ENCODE results near the gene ZFAND4. TPM values are rescaled to one million over a fixed set of nuclear protein-coding genes. Genes with fewer than 3 reads are reported as not detected.
"Not testable (repeated sequence)": the region's sequence is repeated elsewhere in the genome, so short reads cannot be mapped to it uniquely, and the experiment has no call there.

The ZFAND4 gene
- total and polyA plus RNA-seq, 3 donors from 2014 or later = 99.5 to 197 (median 186) TPM

GRCh38 chr10:45675388-45675787 is 2.8 kb upstream of the ZFAND4 start:
- H3K36me3 ChIP-seq (ENCODE audit: low read depth, missing control alignments) = no peaks in the 10 kb centered on the region
- WGBS, 2 donors = 80 to 84% methylated on average over 8 of the region's 8 CpGs
- H3K9me3 ChIP-seq = no peaks in the 10 kb centered on the region
- no peaks in the 10 kb centered on the region for H3K27me3 ChIP-seq
- H3K4me1 ChIP-seq = no peaks in the 10 kb centered on the region
- intact Hi-C loops (cut with DNase I; ENCODE audit: low total_unique reads) = no loop called here
- no peak for TF ChIP-seq POLR2A (IDR thresholded peaks at IDR 0.05)
- TF ChIP-seq, protein P1, sequence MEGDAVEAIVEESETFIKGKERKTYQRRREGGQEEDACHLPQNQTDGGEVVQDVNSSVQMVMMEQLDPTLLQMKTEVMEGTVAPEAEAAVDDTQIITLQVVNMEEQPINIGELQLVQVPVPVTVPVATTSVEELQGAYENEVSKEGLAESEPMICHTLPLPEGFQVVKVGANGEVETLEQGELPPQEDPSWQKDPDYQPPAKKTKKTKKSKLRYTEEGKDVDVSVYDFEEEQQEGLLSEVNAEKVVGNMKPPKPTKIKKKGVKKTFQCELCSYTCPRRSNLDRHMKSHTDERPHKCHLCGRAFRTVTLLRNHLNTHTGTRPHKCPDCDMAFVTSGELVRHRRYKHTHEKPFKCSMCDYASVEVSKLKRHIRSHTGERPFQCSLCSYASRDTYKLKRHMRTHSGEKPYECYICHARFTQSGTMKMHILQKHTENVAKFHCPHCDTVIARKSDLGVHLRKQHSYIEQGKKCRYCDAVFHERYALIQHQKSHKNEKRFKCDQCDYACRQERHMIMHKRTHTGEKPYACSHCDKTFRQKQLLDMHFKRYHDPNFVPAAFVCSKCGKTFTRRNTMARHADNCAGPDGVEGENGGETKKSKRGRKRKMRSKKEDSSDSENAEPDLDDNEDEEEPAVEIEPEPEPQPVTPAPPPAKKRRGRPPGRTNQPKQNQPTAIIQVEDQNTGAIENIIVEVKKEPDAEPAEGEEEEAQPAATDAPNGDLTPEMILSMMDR (IDR thresholded peaks at IDR 0.05) = no peak
- no peak for DNase-seq
- H3K4me3 ChIP-seq = no peak overlapping the region
- H3K27ac ChIP-seq = no peak overlapping the region

DNA sequence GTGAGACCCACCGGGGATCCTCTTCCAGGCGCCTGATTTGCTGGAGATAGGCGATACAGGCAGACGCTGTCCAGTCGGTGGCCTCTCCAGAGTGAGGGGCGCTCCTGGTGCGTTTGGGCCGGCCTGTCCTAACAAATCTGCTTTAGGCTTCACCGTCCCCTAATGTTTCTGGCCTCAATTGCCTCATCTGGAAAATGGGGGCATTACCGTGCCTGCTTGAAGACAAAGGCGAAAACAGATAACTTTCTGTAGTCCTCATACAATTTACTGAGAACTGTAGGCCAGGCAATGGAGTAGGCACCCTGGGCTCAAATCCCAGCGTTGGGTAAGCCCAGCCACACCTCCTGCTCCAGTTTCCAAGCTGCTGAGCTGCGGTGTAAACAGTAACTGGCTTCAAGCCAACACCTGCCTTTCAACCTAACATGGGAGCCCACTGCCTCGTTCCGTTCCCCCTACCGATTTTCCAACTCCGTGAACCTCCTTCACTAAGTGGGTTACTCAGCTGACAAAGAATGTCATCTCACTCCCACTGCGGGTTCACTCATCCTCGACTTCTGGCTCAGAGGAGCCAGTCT is 589 bp upstream of the ZFAND4 start:
- no peaks in the 10 kb centered on the region for H3K36me3 ChIP-seq (ENCODE audit: low read depth, missing control alignments)
- peak; percentile 29 for DNase-seq
- H3K9me3 ChIP-seq = no peaks in the 10 kb centered on the region
- H3K4me1 ChIP-seq = no peaks in the 10 kb centered on the region
- H3K27ac ChIP-seq = peak overlapping the region; percentile 68 to 92
- intact Hi-C loops (cut with DNase I; ENCODE audit: low total_unique reads) = no loop called here
- H3K4me3 ChIP-seq = peak overlapping the region; percentile 74 to 87
- H3K27me3 ChIP-seq = no peaks in the 10 kb centered on the region
- TF ChIP-seq POLR2A (IDR thresholded peaks at IDR 0.05) = no peak
- TF ChIP-seq, protein P1 (IDR thresholded peaks at IDR 0.05) = no peak
- 29 to 37% methylated on average over 16 to 19 of the region's 19 CpGs for WGBS, 2 donors

GRCh38 chr10:45671300-45671699 is 1.3 kb downstream of the ZFAND4 start:
- DNase-seq; H3K36me3 ChIP-seq (ENCODE audit: low read depth, missing control alignments); H3K27me3 ChIP-seq; H3K27ac ChIP-seq; intact Hi-C loops (cut with DNase I; ENCODE audit: low total_unique reads); H3K9me3 ChIP-seq; H3K4me1 ChIP-seq: not testable (repeated sequence)
- peak overlapping the region; percentile 74 to 87 for H3K4me3 ChIP-seq
- WGBS, 2 donors = 62 to 69% methylated on average over 4 of the region's 4 CpGs

GRCh38 chr10:45669897-45670296 is 2.7 kb downstream of the ZFAND4 start:
- H3K4me3 ChIP-seq; H3K9me3 ChIP-seq; H3K27ac ChIP-seq; H3K36me3 ChIP-seq (ENCODE audit: low read depth, missing control alignments); H3K27me3 ChIP-seq; intact Hi-C loops (cut with DNase I; ENCODE audit: low total_unique reads); DNase-seq; H3K4me1 ChIP-seq: not testable (repeated sequence)
- 82 to 85% methylated on average over 3 of the region's 3 CpGs for WGBS, 2 donors

- TF ChIP-seq, protein P1 (IDR thresholded peaks at IDR 0.05) = no peak
- no peak for TF ChIP-seq POLR2A (IDR thresholded peaks at IDR 0.05)
- WGBS, 2 donors = 88 to 94% methylated on average over 2 of the region's 2 CpGs
- intact Hi-C loops (cut with DNase I; ENCODE audit: low total_unique reads) = no loop called here
Observed at GRCh38 chr10:45660876-45661411, 11.6 kb downstream of the ZFAND4 start.

More at GRCh38 chr10:45660876-45661411, 11.6 kb downstream of the ZFAND4 start:
- no peak overlapping the region for H3K4me3 ChIP-seq
- DNase-seq = no peak
- H3K27ac ChIP-seq = no peak overlapping the region
- H3K4me1 ChIP-seq = no peaks in the 10 kb centered on the region
- H3K36me3 ChIP-seq (ENCODE audit: low read depth, missing control alignments) = no peaks in the 10 kb centered on the region
- no peaks in the 10 kb centered on the region for H3K9me3 ChIP-seq
- no peaks in the 10 kb centered on the region for H3K27me3 ChIP-seq

Data from testis (tissue), 3 donors.